ENCODE results near the gene ACSM3.

DNA sequence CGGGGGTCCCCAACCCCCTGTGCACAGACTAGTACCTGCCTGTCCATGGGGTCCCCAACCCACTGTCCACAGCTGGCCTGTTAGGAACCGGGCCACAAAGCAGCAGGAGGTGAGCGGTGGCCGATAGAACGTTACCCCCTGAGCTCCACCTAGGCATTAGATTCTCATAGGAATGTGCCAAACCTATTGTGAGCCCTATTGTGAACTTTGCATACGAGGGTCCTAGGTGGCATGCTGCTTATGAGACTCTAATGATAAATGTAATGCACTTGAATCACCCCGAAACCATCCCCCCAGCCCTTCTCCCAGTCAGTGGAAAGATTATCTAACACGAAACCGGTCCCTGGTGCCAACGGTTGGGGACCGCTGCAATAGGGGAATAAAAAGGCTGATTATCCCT, 44.0 kb downstream of the ACSM3 start:
- TF ChIP-seq, protein P1, sequence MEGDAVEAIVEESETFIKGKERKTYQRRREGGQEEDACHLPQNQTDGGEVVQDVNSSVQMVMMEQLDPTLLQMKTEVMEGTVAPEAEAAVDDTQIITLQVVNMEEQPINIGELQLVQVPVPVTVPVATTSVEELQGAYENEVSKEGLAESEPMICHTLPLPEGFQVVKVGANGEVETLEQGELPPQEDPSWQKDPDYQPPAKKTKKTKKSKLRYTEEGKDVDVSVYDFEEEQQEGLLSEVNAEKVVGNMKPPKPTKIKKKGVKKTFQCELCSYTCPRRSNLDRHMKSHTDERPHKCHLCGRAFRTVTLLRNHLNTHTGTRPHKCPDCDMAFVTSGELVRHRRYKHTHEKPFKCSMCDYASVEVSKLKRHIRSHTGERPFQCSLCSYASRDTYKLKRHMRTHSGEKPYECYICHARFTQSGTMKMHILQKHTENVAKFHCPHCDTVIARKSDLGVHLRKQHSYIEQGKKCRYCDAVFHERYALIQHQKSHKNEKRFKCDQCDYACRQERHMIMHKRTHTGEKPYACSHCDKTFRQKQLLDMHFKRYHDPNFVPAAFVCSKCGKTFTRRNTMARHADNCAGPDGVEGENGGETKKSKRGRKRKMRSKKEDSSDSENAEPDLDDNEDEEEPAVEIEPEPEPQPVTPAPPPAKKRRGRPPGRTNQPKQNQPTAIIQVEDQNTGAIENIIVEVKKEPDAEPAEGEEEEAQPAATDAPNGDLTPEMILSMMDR (IDR thresholded peaks at IDR 0.05; ENCODE audit: low read depth, low read length), result no peak
- TF ChIP-seq, protein P2, sequence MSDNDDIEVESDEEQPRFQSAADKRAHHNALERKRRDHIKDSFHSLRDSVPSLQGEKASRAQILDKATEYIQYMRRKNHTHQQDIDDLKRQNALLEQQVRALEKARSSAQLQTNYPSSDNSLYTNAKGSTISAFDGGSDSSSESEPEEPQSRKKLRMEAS (IDR thresholded peaks at IDR 0.05; ENCODE audit: low read depth, low read length), result no peak

Data from NB4 (cell line).